ENCODE results near the gene NARF. TPM values are rescaled to one million over a fixed set of nuclear protein-coding genes. Genes with fewer than 3 reads are reported as not detected.

NARF gene
- total and polyA plus RNA-seq, 2 donors (not counting 3 experiments of a cell fraction or from before 2014, with no cell fraction given) = 83.4 to 158 TPM

- Histone ChIP-seq H3K4me3 (replicated peaks in 1 of 3; ENCODE audit: insufficient read depth in 1 of 3, low read depth in 1 of 3, low read length in 3 of 3) (peak overlapping the region in 1 of 3 experiments; percentile 44), H3K9me1 (replicated peaks; ENCODE audit: control insufficient read depth, extremely low read depth, insufficient read depth, low read length) (no peaks in the 10 kb centered on the region), H3K4me2 (ENCODE audit: insufficient read depth, low read length) (peak overlapping the region; percentile 87), H2AFZ (ENCODE audit: low read depth, low read length) (no peak overlapping the region), H3K27me3 (ENCODE audit: control insufficient read depth in 2 of 2, insufficient read depth in 2 of 2, low read length in 2 of 2) (no peaks in the 10 kb centered on the region), H3K4me1 (ENCODE audit: control insufficient read depth, extremely low read depth, insufficient read depth, low read length) (peaks cover 35% of the 10 kb centered on the region), H3K27ac (ENCODE audit: insufficient read depth, low read depth, low read length) (peak overlapping the region; percentile 98), H3K36me3 (ENCODE audit: control insufficient read depth in 2 of 2, extremely low read depth in 1 of 2, insufficient read depth in 2 of 2, low read length in 2 of 2) (no peaks in the 10 kb centered on the region), H3K9me3 (replicated peaks; ENCODE audit: control insufficient read depth, insufficient read depth, low read length) (no peaks in the 10 kb centered on the region), H3K9ac (replicated peaks; ENCODE audit: extremely low read depth, insufficient read depth, low read length) (peak overlapping the region; percentile 89), H3K79me2 (ENCODE audit: control insufficient read depth, insufficient read depth, low read length) (peaks cover 89% of the 10 kb centered on the region), H4K20me1 (replicated peaks; ENCODE audit: control insufficient read depth, extremely low read depth, insufficient read depth, low read length) (no peaks in the 10 kb centered on the region)
- POLR2A ChIA-PET = interaction anchor here (0.6 kb wide), 1 partner anchor 163 kb away, joined by 5 read pairs; no protein-coding TSS in a partner anchor
- FAIRE-seq (peak; percentile 87), DNase-seq (ENCODE audit: low read depth, low spot score) (no peak)
- CTCF ChIA-PET = interaction anchor here (0.6 to 4.3 kb wide), 12 partner anchors 9 to 577 kb away, joined by 3 to 32 read pairs (median 6); partner anchors contain the start of genes FOXK2 and OGFOD3
- intact Hi-C loops (cut with micrococcal nuclease) (loop anchor here (2.0 kb wide), 2 partner anchors 18 kb away; partner anchors contain the start of gene FOXK2), dilution Hi-C loops (cut with MboI; ENCODE audit: extremely low pct_ligation_motif_present, low sequenced_read_pairs) (no loop called here)
- TF ChIP-seq POLR2AphosphoS5 (IDR thresholded peaks at IDR 0.05; ENCODE audit: insufficient read depth, low read depth, low read length) = no peak
- no peak for TF ChIP-seq POLR2A (IDR thresholded peaks at IDR 0.05; ENCODE audit: low read depth, low read length)
- no peak for TF ChIP-seq FOS (IDR thresholded peaks at IDR 0.05; ENCODE audit: borderline replicate concordance, insufficient read depth, low read length)
- no peak for TF ChIP-seq MAX (IDR thresholded peaks at IDR 0.05; ENCODE audit: insufficient read depth, insufficient read length)
- TF ChIP-seq CTCF (IDR thresholded peaks at IDR 0.05; ENCODE audit: extremely low read depth in 1 of 2, insufficient read depth in 1 of 2, low read depth in 1 of 2, low read length in 2 of 2) = no peak
- TF ChIP-seq JUN (IDR thresholded peaks at IDR 0.05; ENCODE audit: borderline replicate concordance, insufficient read depth, insufficient read length, low read depth) = no peak
- TF ChIP-seq MYC (IDR thresholded peaks at IDR 0.05; ENCODE audit: low read depth, low read length) = no peak
- TF ChIP-seq EZH2 (IDR thresholded peaks at IDR 0.05; ENCODE audit: borderline replicate concordance, low read depth, low read length, severe bottlenecking) = no peak
- TF ChIP-seq GATA2 (IDR thresholded peaks at IDR 0.05; ENCODE audit: insufficient read depth, insufficient read length, low read depth, low read length) = no peak
- TSS peak; percentile 84 for BruUV-seq (replicated peaks)
Measured at GRCh38 chr17:82536512-82537201, 78.1 kb downstream of the NARF start.

All from endothelial cell of umbilical vein (primary cell).